ENCODE measurements around the gene RLIM. TPM values are rescaled to one million over a fixed set of nuclear protein-coding genes. Genes with fewer than 3 reads are reported as not detected.

RLIM gene
- total RNA-seq, 1 experiment from 2014 or later: 36.4 TPM

DNA sequence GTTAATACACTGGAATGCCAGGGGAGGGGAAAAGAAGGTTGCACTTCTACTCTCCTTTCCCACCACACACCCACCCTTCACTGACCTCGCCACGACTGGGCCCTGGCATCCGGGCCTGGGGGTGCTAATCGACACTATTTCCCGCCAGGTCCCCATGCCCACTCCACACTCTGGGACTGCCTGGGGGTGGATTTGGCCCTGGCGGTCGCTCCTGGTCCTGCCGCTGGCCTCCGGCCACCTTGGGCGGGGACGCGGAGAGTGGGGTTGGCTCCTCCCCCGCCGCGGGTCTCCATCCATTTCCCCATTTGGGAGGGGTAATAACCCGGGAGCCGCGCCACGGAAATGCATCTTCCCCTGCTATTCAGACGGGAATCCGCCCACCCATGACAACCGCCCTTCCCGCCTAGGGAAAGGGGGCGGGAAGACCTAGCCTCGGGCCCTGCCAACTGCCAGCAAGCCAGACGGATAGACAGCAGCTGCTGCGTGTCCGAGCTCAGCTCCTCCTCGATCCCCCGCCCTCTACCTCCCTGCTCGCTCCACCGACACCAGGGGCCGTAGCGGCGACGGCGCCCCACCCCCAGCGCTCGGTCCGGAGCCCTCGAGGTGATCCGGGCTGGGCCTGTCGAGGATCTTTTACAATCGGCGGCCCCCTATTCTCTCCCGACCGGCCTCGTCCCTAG, 78.1 kb downstream of the RLIM start:
- Histone ChIP-seq H3K4me2 (ENCODE audit: insufficient read depth, insufficient read length, low read length) (peak overlapping the region; percentile 63), H2AK5ac (ENCODE audit: insufficient read length, low read length) (no peak overlapping the region), H3K23ac (ENCODE audit: insufficient read length, low read depth, low read length) (no peak overlapping the region), H2BK15ac (ENCODE audit: low read depth, low read length) (no peak overlapping the region), H2BK12ac (ENCODE audit: insufficient read length, low read depth, low read length) (no peak overlapping the region), H4K91ac (ENCODE audit: insufficient read length, low read depth, low read length) (no peak overlapping the region), H2AFZ (ENCODE audit: low read length) (no peak overlapping the region), H2BK120ac (ENCODE audit: low read depth, low read length, poor library complexity, severe bottlenecking) (no peak overlapping the region), H2BK5ac (ENCODE audit: insufficient read length, low read length) (no peak overlapping the region), H3K14ac (ENCODE audit: insufficient read depth, low read length) (no peak overlapping the region), H4K5ac (ENCODE audit: insufficient read length, low read depth, low read length) (no peak overlapping the region), H3K79me2 (ENCODE audit: insufficient read depth, low read length) (no peaks in the 10 kb centered on the region), H3K79me1 (ENCODE audit: insufficient read depth, low read depth, low read length, poor library complexity, severe bottlenecking) (no peaks in the 10 kb centered on the region), H3K4me1 (ENCODE audit: insufficient read depth, low read length) (no peaks in the 10 kb centered on the region), H3K23me2 (ENCODE audit: insufficient read length, low read depth, low read length, poor library complexity, severe bottlenecking) (peaks cover 5% of the 10 kb centered on the region), H3K9ac (ENCODE audit: extremely low read depth, insufficient read length, low read length) (no peak overlapping the region), H2BK20ac (ENCODE audit: low read depth, low read length, poor library complexity, severe bottlenecking) (no peak overlapping the region), H3K27me3 (ENCODE audit: insufficient read depth, low read length) (no peaks in the 10 kb centered on the region), H4K20me1 (ENCODE audit: control insufficient read depth, insufficient read depth, insufficient read length) (no peaks in the 10 kb centered on the region), H3K27ac (ENCODE audit: insufficient read length, low read depth, low read length) (no peak overlapping the region), H3K18ac (ENCODE audit: insufficient read length, low read depth, low read length) (no peak overlapping the region), H3K9me3 (ENCODE audit: control insufficient read depth, low read depth, low read length) (no peaks in the 10 kb centered on the region), H3K4ac (ENCODE audit: low read depth, low read length) (no peak overlapping the region), H3K56ac (ENCODE audit: insufficient read length, low read depth, low read length) (no peak overlapping the region), H3T11ph (ENCODE audit: low read length) (no peak overlapping the region), H4K8ac (replicated peaks; ENCODE audit: insufficient read length, low read depth, low read length) (no peak overlapping the region)
- no CpG with 5 or more reads among the region's 48 CpGs for WGBS (ENCODE audit: extremely low coverage, insufficient read length, low lambda C conversion rate)
- peak overlapping the region; percentile 63 to 76 for H3K4me3 Mint-ChIP-seq
- peaks cover 3 to 14% (median 4%) of the 10 kb centered on the region in 3 experiments; a peak in 6 of 7 replicates for H3K36me3 Mint-ChIP-seq (ENCODE audit: insufficient read depth in 1 of 3, low read depth in 3 of 3)
- H3K27ac Mint-ChIP-seq: no peak overlapping the region
- DNase-seq: peak; percentile 69
- TF ChIP-seq, protein P1, sequence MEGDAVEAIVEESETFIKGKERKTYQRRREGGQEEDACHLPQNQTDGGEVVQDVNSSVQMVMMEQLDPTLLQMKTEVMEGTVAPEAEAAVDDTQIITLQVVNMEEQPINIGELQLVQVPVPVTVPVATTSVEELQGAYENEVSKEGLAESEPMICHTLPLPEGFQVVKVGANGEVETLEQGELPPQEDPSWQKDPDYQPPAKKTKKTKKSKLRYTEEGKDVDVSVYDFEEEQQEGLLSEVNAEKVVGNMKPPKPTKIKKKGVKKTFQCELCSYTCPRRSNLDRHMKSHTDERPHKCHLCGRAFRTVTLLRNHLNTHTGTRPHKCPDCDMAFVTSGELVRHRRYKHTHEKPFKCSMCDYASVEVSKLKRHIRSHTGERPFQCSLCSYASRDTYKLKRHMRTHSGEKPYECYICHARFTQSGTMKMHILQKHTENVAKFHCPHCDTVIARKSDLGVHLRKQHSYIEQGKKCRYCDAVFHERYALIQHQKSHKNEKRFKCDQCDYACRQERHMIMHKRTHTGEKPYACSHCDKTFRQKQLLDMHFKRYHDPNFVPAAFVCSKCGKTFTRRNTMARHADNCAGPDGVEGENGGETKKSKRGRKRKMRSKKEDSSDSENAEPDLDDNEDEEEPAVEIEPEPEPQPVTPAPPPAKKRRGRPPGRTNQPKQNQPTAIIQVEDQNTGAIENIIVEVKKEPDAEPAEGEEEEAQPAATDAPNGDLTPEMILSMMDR (conservative IDR thresholded peaks at IDR 0.05): peak; percentile 35; the same call in 2 of the 3 replicates
- H3K4me1 Mint-ChIP-seq: peaks cover 18 to 20% of the 10 kb centered on the region in 2 experiments
- H3K27me3 Mint-ChIP-seq (ENCODE audit: low read depth): peaks cover 7% of the 10 kb centered on the region
- peaks cover 31 to 63% of the 10 kb centered on the region in 2 experiments for H3K9me3 Mint-ChIP-seq
